ENCODE measurements around the gene IGHMBP2.

Gene IGHMBP2

GRCh38 chr11:68963779-68964178 lies 60.1 kb downstream of the IGHMBP2 start:
- DNase-seq: peak; percentile 62

DNA sequence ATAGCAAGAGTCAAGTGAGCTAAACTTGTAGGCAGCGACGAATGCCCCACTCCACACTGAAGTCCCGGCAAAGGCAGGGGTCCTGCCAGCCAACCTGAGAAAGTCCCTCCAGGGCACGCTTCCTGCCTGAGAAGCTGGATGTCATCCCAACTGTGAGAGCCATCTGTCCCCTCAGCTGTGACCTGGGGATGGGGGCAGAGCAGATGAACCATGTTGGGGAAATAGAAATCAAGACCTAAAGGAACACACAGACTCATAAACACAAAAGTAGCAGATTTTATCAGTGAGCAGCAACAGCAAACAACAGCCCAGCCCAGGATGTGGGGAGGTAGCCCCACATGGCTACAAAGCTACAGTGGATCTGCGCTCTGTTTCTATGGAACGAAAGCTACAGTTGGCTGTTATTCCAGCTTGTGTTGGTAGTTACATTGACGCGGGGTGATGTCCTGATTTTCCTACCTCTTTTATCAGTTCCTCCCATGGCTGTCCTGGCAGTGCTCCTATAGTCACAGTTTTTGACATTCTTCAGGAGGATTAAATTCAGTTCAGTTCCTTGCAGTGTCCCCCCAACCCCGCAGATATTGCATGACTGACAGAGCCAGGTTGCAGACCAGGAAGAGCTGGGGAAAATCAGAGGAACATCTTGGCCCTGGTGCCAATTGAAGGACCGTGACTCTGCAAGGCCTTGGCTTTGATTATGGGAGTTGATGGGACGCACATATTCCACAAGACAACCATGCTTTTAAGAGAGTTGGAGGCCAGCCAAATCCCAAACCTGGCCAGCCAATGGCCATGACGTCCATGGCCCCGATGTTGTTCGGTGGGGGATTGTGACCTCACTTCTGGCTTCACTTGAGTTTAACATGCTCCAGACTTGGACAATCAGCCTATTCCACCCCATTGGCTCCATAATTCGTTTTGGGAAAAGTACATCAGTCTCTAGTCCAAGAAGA lies 62.5 kb downstream of the IGHMBP2 start:
- DNase-seq: peak; percentile 28

DNA sequence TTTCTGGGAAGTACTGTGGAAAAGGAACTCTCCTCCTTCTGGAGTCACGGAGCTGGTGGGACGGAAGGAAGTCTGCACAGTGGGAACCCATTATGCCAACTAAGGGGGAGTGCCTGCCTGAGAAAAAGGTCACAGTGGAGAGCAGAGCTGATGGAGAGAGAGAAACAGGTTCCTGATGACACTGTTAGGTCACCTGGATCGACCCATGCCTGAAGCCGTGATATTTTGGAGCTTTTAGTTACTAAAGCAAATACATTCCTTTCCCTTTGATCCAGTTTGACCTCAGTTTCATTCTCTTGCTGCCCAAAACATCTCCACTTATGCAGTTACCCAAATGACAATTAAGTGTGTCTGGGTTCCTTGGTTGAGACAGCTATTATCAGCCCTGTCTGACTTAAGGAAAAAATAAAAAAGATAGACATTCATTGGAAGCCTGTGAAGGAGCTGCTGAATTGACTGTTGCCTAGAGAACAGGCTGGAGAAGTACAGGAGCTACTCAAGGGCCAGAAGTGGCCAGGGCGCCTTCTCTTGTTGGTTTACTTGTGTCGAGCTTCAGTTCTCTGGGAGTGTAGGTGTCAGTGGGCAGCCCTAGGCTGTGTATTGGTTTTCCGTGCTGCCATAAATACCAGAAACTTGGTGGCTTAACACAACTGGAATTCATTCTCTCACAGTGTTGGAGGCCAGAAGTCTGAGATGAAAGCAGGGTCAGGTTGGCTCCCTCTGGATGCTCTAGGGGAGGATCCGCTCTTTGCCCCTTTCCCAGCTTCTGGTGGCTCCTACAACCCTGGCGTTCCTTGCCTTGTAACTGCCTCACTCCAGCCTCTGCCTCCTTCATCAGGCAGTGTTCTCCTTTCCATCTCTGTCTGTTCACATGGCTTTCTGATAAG lies 63.4 kb downstream of the IGHMBP2 start:
- DNase-seq: no peak

DNA sequence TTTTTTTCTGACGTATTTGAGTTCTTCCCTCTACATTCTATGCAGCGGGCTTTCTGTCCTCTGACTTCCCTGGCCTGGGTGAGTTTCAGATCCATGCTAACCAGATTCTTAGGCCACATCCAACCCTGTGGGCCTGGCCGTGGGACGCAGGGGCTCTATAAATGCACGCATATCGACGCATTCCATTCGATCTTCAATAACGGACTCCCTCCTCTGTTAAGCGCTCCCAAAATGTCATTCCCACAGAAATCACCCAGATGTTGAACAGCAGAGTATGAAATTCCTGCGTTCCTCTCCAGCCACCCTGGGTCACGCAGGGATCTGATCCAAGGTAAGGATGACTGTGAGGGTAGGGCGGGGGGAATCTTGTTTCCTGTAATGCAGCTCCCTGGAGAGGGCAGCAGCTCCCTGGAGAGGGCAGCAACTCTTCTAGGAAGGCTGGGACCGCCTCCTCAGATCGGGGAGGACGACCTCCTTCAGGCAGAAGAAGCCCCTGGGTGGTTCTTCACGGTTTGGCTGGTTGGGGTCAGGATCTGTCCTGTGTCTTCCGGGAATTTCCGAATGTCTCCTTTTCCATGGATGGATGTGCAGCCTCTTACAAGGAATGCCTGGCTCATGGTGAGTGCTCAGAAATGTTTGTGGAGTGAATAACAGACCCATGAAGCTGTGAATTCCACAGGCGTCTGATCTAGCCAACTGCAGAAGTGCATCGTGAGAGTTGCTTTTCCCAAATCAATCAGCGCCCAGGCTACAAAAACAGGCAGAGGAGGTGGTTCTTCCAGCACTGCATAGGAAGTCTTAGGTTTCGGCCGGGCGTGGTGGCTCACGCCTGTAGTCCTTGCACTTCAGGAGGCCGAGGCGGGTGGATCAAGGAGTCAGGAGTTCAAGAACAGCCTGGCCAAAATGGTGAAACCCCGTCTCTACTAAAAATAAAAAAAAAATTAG lies 64.9 kb downstream of the IGHMBP2 start:
- DNase-seq: peak; percentile 44

GRCh38 chr11:68969386-68969785 lies 65.7 kb downstream of the IGHMBP2 start:
- peak; percentile 30 for DNase-seq

DNA sequence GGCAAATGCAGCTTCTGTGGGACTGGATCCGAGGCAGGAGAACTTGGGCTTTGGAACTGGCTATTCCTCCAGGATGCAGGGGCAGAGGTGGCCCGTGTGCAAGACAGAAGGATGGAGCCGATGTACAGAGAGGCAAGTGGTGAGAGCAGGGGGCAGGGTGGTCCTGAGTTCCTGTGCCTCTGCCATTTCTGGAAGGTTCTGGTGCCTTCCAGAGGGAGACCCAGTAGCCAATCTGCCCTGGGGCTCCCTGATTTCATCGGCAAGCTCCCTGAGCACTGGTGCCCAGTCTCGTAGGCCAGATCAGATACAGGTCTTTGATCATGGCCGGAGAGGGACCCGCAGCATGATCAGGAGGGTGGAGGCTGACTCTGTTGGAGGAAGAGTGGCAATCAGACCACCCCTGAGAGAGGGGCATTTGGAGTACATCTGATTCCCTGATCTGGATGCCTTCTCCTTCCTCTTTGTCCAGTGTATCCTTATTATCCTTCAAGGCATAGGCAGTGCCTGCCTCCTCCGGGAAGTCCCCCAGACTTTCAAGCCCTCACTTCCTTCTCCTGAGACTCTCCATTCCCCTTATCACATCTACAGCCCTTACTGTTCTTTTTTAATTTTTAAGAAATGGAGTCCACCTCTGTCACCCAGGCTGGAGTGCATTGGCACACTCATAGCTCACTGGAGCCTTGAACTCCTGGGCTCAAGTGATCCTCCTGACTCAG lies 67.4 kb downstream of the IGHMBP2 start:
- DNase-seq: peak; percentile 35

DNA sequence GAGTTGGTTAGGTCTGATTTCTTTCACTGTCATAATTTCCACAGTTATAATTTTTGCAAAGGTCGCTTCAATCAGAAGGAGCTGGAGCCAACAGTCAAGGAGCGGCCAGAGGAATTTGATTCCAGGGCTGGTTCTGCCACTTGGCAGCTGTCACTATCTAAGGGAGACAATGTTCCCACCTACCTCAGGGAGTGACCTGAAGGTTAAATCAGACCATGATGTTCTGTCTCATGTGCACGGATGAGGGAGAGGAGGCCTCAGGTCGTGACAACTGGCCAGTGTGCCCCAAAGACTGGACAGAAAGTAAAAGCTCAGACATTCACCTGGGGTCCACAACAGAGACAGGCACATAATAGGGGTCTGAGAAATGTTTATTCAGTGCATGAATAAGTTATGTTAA lies 69.5 kb downstream of the IGHMBP2 start:
- DNase-seq: peak; percentile 38

DNA sequence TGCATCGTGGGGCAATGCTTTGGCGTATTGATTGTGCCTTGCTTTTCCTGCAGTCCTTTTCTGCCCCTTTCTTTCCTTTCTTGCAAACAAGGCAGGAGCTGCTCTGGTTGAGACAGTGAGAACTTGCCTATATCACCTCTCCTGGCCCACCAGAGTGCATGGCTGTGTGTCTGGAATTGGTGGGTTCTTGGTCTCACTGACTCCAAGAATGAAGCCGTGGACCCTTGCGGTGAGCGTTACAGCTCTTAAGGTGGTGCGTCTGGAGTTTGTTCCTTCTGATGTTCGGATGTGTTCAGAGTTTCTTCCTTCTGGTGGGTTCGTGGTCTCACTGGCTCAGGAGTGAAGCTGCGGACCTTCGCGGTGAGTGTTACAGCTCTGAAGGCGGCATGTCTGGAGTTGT lies 70.0 kb downstream of the IGHMBP2 start:
- peak; percentile 21 for DNase-seq

DNA sequence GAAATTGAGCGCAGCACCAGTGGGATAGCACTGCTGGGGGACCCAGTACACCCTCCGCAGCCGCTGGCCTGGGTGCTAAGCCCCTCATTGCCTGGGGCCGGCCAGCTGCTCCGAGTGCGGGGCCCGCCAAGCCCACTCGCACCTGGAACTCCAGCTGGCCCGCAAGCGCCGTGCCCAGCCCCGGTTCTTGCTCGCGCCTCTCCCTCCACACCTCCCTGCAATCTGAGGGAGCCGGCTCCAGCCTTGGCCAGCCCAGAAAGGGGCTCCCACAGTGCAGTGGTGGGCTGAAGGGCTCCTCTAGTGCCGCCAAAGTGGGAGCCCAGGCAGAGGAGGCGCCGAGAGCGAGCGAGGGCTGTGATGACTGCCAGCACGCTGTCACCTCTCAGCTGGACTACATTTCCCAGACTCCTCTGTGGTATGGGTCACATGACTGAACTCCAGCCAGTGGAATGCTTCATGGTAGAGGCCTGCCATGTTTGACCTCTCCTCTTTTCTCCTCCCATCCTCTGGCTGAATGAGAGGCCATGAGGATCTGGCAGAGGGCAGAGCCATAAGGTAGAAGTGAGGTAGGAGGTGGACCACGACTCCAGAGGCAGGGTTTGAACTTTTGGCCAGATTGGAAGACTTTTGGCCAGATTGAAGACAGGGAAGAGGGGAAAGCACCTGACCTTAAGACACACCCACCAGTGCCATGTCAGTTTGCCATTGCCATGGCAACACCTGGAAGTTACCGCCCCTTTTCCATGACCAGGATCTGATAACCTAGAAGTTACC lies 70.9 kb downstream of the IGHMBP2 start:
- peak; percentile 50 for DNase-seq

- peak; percentile 47 for DNase-seq
These were observed 72.4 kb downstream of the IGHMBP2 start for GRCh38 chr11:68976095-68976494.

GRCh38 chr11:68976563-68976962 lies 72.9 kb downstream of the IGHMBP2 start:
- peak; percentile 27 for DNase-seq

DNA sequence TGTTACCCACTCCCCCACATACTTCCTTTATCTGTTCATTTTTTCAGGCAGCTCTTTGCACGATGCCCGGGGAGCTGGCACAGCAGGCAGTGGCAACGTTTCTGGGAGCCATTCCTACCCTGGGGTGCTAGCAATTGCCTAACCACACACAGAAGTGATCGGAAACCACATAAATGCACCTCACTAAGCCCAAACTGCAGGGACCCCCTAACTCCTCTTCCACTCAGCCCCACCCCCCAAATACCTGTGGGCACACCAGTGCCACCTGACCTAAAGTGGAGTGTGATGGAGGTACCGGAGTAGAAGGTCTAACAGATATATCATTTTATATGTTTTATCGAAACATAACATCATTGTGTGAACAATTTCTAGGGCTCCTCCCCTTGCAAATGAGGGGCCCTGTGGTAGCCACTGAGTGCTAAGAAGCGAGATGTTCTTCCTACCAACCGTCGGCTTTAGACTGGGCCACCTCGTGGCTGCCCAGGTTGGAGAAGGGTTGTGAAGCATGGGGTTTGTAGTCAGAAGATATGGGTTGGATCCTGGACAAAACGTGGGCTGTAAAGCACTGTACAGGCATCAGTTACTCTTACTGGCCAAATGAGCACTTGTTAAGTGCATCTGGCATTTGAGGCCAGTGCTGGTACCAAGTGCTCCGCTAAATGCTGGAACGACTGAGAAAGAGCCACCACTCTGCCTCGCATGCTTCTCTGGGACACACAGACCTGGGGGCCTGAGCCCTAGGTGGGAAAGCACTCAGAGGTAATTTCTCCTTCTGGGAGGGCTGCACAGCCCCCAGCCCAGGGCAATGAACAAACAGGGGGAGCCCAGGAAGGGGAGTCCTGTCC lies 74.3 kb downstream of the IGHMBP2 start:
- DNase-seq: peak; percentile 47

DNA sequence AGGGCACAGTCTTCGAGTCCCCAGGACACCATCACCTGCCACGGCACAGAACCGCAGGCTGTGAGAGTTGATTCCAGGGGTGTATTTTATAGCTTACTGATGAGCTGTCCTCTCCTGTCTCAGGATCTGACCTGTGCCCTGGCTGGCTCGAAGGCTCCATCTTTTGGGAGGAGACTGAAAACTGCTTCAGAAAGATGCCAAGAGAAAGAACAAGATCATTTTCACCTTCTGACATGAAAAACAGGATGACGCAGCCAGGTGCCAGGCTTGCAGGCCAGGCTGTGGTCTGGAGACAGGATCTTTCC lies 74.9 kb downstream of the IGHMBP2 start:
- no peak for DNase-seq

DNA sequence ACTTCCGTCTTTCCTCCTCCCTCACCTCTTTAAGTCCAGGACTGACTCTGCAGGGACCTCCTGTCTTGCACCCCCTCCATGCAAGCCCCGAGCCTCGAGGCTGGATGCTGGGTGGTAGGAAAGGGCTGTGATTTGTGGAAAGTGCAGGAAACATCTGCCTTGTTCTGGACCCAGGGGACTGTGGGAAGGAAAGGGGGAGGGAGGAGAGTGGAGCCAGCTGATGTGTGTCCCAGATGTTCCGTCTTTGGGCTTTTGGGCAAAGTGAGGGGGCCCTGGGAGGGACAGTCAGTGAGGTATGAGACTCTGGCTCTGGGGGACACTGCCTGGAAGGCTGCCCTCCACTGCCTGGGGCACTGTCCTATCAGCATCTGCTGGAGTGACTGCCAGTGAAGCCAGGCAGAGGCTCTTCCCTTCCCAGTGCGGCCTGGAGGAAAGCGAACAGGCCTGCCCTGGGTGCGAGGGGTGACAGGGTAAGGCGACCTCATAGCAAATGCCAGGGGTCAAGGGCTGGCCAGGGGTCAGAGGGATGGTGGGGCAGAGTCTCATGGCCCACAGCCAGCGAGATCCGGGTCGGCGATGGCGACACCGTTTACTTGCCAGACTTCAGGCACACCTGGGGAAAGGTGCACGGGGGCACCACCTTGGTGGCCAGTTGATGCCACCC lies 75.4 kb downstream of the IGHMBP2 start:
- DNase-seq: peak; percentile 47

GRCh38 chr11:68979931-68980775 lies 76.5 kb downstream of the IGHMBP2 start:
- DNase-seq: peak; percentile 39

DNA sequence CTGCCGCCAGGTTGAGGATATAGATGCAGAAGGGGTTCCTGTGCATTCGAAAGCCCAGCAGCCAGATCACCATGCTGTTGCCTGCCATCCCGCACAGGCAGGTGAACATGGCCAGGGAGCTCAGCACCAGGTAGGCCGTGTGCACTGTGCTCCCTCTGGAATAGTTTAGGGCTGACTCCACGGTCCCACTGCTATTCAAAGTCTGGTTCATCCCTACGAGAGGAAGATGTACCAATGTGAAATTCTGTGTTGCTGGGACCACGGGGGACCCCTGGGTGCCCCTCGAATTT lies 77.0 kb downstream of the IGHMBP2 start, which contains the start of gene MRGPRD:
Gene MRGPRD, minus strand, starts transcription at position 211 of the 290 bp plus-strand sequence. Its CDS starts 0 bp downstream, at position 211.
- no peak for DNase-seq

DNA sequence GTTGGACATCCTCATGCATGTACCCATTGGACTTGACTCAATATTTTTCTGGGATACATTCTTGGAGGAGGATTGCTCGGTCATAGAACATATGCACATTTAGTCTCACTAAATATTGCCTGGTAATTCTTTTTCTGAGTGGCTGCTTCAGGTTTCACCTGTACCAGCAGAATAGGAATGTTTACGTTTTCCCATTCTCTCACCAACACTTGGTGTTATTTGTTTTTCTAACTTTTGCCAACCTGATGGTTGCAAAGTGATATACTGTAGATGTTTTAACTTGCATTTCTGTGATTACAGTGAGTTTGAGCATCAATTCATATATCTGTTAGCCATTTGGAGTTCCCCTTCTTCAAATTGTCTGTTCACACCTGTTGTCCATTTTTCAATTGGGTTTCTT lies 78.4 kb downstream of the IGHMBP2 start:
- DNase-seq: no peak

GRCh38 chr11:68983801-68984200 lies 80.1 kb downstream of the IGHMBP2 start:
- peak; percentile 11 for DNase-seq

- DNase-seq: peak; percentile 12
These were observed 83.5 kb downstream of the IGHMBP2 start for GRCh38 chr11:68987211-68987610.
